ENCODE results near the gene CCDC87.

Gene CCDC87

GRCh38 chr11:66548774-66549630, 43.9 kb downstream of the CCDC87 start:
- no peak overlapping the region for H3K27ac ChIP-seq
- TF ChIP-seq CTCF (IDR thresholded peaks at IDR 0.05) (no peak), ZFX (IDR thresholded peaks at IDR 0.05; ENCODE audit: borderline replicate concordance) (no peak)

DNA sequence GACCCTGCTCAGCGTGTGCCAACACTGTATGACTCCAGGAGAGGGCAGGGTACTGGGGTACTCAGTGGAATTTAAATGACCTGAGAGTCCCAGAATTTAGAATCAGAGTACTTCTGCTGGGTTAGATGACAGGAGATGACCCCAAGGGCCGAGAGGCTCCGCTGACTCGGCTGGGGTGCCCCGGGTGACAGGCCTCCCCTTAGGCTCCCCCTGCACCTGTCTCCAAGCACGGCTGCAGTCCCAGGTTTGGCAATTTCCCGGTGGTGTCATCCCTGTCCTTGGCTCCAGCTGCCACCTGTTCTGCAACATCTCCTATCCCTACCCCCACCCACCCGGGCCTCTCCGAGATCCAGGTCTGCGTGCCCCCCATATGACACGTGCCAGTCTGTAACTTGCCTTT, 44.8 kb downstream of the CCDC87 start:
- no peak for TF ChIP-seq CTCF (IDR thresholded peaks at IDR 0.05)
- no peak for TF ChIP-seq ZFX (IDR thresholded peaks at IDR 0.05; ENCODE audit: borderline replicate concordance)

DNA sequence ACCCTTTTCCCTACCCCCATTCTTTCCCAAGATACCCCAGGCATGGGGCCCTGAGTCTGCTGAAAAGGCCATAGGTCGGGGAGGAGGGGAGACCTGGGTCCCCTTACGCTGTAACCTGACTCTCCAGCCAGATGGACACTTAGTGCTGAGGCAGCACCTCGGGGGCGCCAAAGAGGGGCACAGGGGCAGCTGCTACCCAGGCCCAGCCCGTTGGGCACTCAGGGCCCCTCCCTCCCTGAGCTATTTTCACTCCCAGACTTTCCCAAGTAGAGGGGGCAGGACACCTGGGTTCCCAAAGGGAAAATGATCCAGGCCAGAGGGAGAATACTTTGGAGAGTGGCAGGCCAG, 45.2 kb downstream of the CCDC87 start:
- H3K27ac ChIP-seq, result no peak overlapping the region
- no peak for TF ChIP-seq CTCF (IDR thresholded peaks at IDR 0.05)
- TF ChIP-seq ZFX (IDR thresholded peaks at IDR 0.05; ENCODE audit: borderline replicate concordance), result no peak

More for the DNA sequence above, 44.8 kb downstream of the CCDC87 start:
- H3K27ac ChIP-seq, result no peak overlapping the region

DNA sequence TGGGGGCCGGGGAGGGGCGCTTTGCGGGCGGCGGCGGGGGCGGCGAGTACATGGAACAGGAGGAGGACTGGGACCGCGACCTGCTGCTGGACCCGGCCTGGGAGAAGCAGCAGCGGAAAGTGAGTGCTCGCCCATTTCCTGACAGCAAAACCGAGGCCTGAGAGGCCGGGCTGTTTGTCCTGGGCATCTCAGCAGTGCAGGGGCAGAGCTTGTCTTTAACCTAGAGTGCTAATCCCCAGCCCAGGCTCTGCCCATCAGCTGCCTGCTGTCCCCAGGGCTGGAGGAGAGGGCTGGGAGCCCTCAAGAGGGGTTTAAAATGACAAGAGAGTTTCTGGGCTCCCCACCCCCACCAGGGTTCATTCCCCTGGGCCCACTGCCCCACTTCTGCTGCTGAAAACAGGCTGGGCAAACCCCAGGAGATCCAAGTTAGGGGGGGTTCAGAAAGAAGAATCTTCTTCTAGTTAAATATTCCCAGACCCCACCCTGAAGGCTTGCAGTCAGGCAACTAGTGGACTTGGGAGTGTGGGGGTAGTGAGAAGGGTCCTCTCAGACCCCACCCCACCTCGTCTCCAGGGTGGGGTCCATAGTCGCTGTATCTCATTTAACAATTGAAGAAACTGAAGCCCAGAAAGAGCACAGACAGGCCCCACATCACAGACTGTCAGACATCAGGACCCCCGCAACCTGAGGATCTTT, 45.7 kb downstream of the CCDC87 start:
- TF ChIP-seq CTCF (IDR thresholded peaks at IDR 0.05) (no peak), ZFX (IDR thresholded peaks at IDR 0.05; ENCODE audit: borderline replicate concordance) (no peak)
- H3K27ac ChIP-seq, result no peak overlapping the region

DNA sequence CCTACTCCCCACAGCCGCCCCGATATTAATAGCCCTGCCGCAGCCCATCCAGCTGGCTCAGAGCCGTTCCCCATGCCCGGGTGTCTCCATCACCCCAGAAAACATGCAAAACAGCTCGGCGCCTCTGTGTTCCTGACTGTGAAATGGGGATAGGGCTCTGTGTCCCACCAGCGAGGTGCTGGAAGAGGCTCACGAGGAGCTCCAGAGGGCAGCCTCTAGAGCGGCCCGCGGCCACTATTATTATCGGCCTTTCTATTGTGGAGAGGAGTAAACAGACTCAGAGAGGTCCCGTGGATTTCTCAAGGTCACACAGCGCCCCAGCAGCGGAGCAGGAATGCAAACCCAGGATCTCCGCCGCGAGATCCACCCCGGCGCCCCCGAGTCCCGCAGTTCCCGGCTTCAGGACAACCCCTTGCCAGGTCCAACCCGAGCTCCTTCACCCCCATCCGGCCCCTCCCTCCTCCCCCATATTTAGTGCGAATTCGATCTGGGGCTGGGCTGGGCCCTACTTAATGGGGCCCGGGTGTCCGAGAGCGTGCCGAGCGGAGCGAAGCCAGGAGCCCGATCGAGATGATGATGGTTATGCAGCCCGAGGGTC, 46.4 kb downstream of the CCDC87 start, which contains the start of gene ACTN3:
Gene ACTN3 (plus strand): TSS at position 536 of the 598 bp plus-strand sequence. CDS start 35 bp downstream, at position 571.
- TF ChIP-seq CTCF (IDR thresholded peaks at IDR 0.05) (no peak), ZFX (IDR thresholded peaks at IDR 0.05; ENCODE audit: borderline replicate concordance) (no peak)

DNA sequence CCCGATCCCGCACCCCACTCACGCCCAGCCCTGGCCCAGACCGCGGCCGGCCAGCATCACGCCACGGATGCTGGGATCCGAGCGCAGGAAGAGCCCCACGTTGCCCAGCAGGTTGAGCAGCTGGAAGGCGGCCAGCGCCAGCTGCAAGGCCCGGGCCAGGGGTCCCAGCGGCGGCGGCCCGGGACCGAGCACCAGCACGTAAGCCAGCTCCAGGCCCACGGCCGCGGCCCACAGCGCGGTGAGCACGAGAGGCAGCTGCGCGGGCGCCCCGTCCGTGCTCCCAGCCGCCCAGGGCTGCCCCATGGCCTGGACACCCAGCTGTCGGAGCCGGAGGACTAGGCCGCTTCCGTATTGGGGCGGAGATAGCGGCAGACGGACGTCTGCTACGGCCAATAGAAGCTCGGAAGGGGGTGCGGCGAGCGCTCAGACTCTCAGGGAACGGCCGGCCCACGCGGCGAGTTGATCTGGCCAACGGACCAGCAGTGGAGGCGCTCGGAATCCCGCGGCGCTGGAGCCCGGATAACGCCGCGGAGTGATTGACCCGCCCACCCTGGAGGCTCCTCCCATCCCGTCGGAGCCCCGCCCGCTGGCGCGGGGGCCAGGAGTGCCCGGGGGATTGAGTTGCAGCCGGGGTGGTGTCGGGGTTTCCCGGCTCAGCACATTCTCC, 47.0 kb downstream of the CCDC87 start, which contains the start of gene ZDHHC24:
Gene ZDHHC24 (minus strand): TSS at position 348 of the 667 bp plus-strand sequence. CDS start 45 bp downstream, at position 303.
- TF ChIP-seq CTCF (IDR thresholded peaks at IDR 0.05) (no peak), ZFX (IDR thresholded peaks at IDR 0.05; ENCODE audit: borderline replicate concordance) (no peak)
- peak within 1 kb of the TSS; percentile 71 for H3K27ac ChIP-seq

More for the DNA sequence above, 46.4 kb downstream of the CCDC87 start, which contains the start of gene ACTN3:
- peak within 1 kb of the TSS; percentile 71 for H3K27ac ChIP-seq

DNA sequence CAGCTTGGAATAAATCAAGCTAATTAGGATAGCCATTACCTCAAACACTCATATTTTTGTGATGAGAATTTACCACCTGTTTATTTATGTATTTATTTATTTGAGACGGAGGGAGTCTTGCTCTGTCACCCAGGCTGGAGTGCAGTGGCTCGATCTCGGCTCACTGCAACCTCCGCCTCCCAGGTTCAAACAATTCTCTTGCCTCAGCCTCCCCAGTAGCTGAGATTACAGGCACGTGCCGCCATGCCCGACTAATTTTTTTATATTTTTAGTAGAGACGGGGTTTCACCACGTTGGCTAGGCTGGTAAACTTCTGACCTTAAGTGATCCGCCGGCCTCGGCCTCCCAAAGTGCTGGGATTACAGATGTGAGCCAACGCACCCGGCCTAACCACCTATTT, 47.9 kb downstream of the CCDC87 start:
- H3K27ac ChIP-seq, result peak overlapping the region; percentile 71
